GM12864 (cell line): ENCODE data around the gene CCRL2.

Experiments used
- DNase-seq: peaks from one replicate; pipeline ENCODE4 v3.0.0-alpha.2; 2011; ENCODE audit warnings: low read depth
- H3K4me3 ChIP-seq: 2 replicates; pipeline ENCODE4 v1.5.1; 2011; ENCODE audit warnings: mild to moderate bottlenecking, low read depth, low read length, control low read depth
- CTCF ChIP-seq: IDR thresholded peaks from 2 replicates; pipeline ENCODE4 v1.5.1; 2011; ENCODE audit warnings: low read depth, mild to moderate bottlenecking, moderate library complexity, low read length, control low read depth, inconsistent platforms; ENCODE audit errors: missing control alignments

Gene CCRL2

GRCh38 chr3:46365737-46366524 lies 41.1 kb upstream of the CCRL2 start:
- H3K4me3 ChIP-seq, result no peak overlapping the region
- DNase-seq, result no peak
- no peak for TF ChIP-seq CTCF

DNA sequence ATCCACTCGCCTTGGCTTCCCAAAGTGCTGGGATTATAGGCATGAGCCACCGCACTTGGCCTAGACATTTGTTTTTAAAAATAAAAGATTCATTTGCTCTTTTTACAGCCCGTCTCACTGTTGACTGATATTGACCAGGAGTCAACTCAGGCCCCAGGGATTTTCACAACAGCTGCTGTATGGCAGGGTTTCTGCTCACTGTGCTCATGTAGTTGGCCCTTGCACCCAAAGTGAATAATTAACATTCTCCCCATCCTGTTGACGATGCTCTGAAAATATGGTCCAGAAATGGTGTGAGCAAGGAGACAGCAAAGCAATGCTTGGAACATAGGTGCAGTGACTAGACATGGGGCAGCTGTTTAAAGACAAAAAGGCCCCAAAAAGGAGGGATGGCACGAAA lies 39.2 kb upstream of the CCRL2 start:
- no peak overlapping the region for H3K4me3 ChIP-seq
- no peak for DNase-seq
- no peak for TF ChIP-seq CTCF

DNA sequence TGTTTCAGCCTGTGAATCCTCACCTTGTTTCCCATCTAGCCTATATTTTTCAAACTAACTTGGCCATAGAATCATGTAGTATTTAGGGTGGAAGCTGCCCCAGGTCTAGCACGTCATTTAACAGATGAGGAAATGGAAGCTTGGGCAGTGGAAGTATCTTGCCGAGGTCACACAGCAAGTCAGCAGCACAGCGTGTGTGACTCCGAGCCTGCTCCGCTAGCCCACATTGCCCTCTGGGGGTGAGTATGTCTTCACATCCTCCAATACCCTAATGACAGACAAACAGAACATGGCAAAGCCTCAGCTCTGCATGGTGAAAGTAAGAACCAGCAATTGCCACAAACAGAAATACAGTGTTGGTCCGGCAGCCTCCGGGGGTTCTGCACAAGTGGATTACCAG lies 38.5 kb upstream of the CCRL2 start:
- DNase-seq, result peak; percentile 87
- no peak overlapping the region for H3K4me3 ChIP-seq
- peak; percentile 80 for TF ChIP-seq CTCF

- no peak for TF ChIP-seq CTCF
- no peak for DNase-seq
Observed at GRCh38 chr3:46369151-46369550, 37.9 kb upstream of the CCRL2 start.

DNA sequence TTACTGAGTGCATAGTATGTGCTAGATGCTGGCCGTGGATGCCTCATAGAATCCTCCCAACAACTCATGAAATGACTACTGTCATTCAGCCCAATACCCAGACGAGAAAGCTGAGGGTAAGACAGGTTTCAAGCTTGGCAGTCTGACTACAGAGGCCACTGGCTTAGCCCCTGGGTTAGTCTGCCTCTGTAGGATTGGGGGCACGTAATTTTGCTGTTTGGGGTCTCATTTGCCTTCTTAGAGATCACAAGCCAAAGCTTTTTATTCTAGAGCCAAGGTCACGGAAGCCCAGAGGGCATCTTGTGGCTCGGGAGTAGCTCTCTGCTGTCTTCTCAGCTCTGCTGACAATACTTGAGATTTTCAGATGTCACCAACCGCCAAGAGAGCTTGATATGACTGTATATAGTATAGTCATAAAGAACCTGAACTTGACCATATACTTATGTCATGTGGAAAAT lies 37.4 kb upstream of the CCRL2 start:
- no peak for TF ChIP-seq CTCF
- no peak overlapping the region for H3K4me3 ChIP-seq
- no peak for DNase-seq

More at GRCh38 chr3:46369151-46369550, 37.9 kb upstream of the CCRL2 start:
- no peak overlapping the region for H3K4me3 ChIP-seq

- TF ChIP-seq CTCF, result no peak
- H3K4me3 ChIP-seq, result no peak within 1 kb of the TSS
- DNase-seq, result no peak
Observed at GRCh38 chr3:46370839-46371518, 36.1 kb upstream of the CCRL2 start, which contains the start of gene CCR5. CCR5 (plus strand) TSS chr3:46370946; CDS start chr3:46372903, 1,957 bp downstream.
